PC-9 (cell line): Measurements from ENCODE around the gene PIK3CA.

ENCODE experiments used
- EZH2 ChIP-seq: fragments of 200-600 bp; sonication (generic); IDR thresholded peaks from 2 replicates; pipeline ENCODE4 v1.8.0; 2017; ENCODE audit warnings: antibody characterized with exemption, low read depth
- TF ChIP-seq, protein P1 (sequence below): fragments of 200-600 bp; sonication (generic); conservative IDR thresholded peaks from 2 replicates; pipeline ENCODE4 v1.6.1; 2017; ENCODE audit warnings: mixed run types, antibody characterized with exemption, mild to moderate bottlenecking, moderate library complexity

GRCh38 chr3:179281825-179282224 is 133.7 kb downstream of the PIK3CA start:
- TF ChIP-seq, protein P1, sequence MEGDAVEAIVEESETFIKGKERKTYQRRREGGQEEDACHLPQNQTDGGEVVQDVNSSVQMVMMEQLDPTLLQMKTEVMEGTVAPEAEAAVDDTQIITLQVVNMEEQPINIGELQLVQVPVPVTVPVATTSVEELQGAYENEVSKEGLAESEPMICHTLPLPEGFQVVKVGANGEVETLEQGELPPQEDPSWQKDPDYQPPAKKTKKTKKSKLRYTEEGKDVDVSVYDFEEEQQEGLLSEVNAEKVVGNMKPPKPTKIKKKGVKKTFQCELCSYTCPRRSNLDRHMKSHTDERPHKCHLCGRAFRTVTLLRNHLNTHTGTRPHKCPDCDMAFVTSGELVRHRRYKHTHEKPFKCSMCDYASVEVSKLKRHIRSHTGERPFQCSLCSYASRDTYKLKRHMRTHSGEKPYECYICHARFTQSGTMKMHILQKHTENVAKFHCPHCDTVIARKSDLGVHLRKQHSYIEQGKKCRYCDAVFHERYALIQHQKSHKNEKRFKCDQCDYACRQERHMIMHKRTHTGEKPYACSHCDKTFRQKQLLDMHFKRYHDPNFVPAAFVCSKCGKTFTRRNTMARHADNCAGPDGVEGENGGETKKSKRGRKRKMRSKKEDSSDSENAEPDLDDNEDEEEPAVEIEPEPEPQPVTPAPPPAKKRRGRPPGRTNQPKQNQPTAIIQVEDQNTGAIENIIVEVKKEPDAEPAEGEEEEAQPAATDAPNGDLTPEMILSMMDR = no peak
- no peak for TF ChIP-seq EZH2
